WERI-Rb-1 (cell line): ENCODE data around the gene MEGF8.

ENCODE experiments used
- DNase-seq: peaks from one replicate; pipeline ENCODE4 v3.0.0-alpha.2; 2020
- H3K27ac ChIP-seq: fragments of 250-450 bp; sonication (Bioruptor Pico); 2 replicates; pipeline ENCODE4 v1.5.1; 2020; ENCODE audit warnings: mild to moderate bottlenecking, moderate library complexity
- H3K27me3 ChIP-seq: fragments of 250-450 bp; sonication (Bioruptor Pico); 2 replicates; pipeline ENCODE4 v1.5.1; 2021; ENCODE audit warnings: mild to moderate bottlenecking, low read depth, moderate library complexity; ENCODE audit not compliant: insufficient read depth, severe bottlenecking
- H3K36me3 ChIP-seq: fragments of 250-450 bp; sonication (Bioruptor Pico); 2 replicates; pipeline ENCODE4 v1.5.1; 2020; ENCODE audit warnings: mild to moderate bottlenecking, moderate library complexity
- H3K4me3 ChIP-seq: 2 replicates; pipeline ENCODE4 v1.5.1; 2011; ENCODE audit warnings: low read depth, mild to moderate bottlenecking, control low read depth, low read length
- H3K9me3 ChIP-seq: fragments of 250-450 bp; sonication (Bioruptor Pico); 2 replicates; pipeline ENCODE4 v1.5.1; 2021; ENCODE audit warnings: mild to moderate bottlenecking, moderate library complexity; ENCODE audit not compliant: severe bottlenecking
- TF ChIP-seq, protein P1 (sequence below): IDR thresholded peaks from 2 replicates; pipeline ENCODE4 v1.5.1; 2011; ENCODE audit warnings: low read depth, mild to moderate bottlenecking, control low read depth, inconsistent platforms, low read length

MEGF8 gene

DNA sequence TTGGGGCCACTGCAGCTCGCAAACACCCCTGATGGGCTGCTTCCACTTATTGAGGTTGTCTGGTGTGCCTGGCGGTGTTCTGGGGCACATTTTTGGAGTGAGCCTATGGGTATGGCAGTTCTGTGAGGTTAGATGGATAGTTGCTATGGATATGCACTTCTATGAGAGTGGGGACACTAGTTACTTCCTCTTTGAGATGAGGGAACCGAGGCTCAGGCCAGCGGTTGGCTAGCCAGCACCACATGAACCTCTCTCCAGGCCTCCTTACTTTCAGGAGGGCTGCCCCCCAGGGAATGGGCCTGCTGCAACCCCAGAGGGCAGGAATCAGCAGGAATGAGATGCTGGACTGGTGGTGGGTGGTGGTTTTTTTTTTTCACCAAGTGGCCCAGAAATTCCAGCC, 37.0 kb upstream of the MEGF8 start:
- TF ChIP-seq, protein P1, sequence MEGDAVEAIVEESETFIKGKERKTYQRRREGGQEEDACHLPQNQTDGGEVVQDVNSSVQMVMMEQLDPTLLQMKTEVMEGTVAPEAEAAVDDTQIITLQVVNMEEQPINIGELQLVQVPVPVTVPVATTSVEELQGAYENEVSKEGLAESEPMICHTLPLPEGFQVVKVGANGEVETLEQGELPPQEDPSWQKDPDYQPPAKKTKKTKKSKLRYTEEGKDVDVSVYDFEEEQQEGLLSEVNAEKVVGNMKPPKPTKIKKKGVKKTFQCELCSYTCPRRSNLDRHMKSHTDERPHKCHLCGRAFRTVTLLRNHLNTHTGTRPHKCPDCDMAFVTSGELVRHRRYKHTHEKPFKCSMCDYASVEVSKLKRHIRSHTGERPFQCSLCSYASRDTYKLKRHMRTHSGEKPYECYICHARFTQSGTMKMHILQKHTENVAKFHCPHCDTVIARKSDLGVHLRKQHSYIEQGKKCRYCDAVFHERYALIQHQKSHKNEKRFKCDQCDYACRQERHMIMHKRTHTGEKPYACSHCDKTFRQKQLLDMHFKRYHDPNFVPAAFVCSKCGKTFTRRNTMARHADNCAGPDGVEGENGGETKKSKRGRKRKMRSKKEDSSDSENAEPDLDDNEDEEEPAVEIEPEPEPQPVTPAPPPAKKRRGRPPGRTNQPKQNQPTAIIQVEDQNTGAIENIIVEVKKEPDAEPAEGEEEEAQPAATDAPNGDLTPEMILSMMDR: no peak
- Histone ChIP-seq H3K27me3 (no peaks in the 10 kb centered on the region), H3K27ac (no peak overlapping the region), H3K4me3 (no peak overlapping the region), H3K36me3 (peaks cover 69% of the 10 kb centered on the region), H3K9me3 (no peaks in the 10 kb centered on the region)
- DNase-seq: no peak

DNA sequence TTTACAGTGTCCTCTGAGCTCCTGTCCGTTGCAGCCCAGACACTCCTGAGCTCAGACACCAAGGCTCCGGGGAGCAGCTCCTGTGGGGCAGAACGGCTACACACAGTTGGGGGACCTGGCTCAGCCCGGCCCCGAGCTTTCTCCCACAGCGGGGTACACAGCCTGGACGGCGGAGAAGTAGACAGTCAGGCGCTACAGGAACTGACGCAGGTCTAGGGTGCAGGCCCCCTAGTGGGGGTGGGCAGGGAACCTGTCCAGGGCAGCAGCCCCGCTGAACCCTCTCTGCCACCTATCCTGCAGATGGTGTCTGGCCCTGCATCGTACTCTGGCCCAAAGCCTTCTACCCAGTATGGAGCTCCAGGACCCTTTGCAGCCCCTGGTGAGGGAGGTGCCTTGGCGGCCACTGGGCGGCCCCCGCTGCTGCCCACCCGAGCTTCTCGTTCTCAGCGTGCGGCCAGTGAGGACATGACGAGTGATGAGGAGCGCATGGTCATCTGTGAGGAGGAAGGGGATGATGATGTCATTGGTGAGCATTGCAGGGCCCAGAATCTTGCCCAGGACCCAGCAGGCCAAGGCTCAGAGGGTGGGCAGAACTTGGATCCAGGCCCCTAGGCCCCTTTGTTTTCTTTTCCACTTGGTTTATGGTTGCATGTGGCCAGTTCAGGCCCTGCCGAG, 36.4 kb upstream of the MEGF8 start:
- Histone ChIP-seq H3K9me3 (no peaks in the 10 kb centered on the region), H3K27me3 (no peaks in the 10 kb centered on the region), H3K4me3 (no peak overlapping the region), H3K27ac (no peak overlapping the region), H3K36me3 (peaks cover 75% of the 10 kb centered on the region)
- DNase-seq: no peak
- TF ChIP-seq, protein P1: 0 out of 2 replicates have a peak, but pooled peaks have one; percentile 12

DNA sequence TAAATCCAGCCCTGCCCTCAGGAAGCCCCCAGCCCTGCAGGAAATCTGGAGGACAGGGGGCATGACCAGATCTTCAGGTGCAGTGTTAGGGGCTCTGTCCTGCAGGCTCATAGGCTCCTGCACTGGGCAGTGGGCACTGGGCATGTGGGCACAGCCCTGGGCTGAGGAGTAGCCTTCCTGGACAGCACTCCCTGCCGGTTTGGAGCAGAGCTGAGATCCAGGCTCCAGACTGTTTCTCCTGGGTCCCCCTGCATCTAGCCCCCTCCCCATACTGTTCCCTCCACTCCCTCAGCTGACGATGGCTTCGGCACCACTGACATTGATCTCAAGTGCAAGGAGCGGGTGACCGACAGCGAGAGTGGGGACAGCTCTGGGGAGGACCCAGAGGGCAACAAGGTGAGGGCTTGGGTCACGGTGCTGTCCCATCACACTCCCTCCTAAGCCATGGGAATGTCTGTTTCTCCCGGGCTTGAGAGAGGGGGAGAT, 35.8 kb upstream of the MEGF8 start:
- Histone ChIP-seq H3K9me3 (no peaks in the 10 kb centered on the region), H3K36me3 (peaks cover 81% of the 10 kb centered on the region), H3K27ac (no peak overlapping the region), H3K27me3 (no peaks in the 10 kb centered on the region), H3K4me3 (no peak overlapping the region)
- TF ChIP-seq, protein P1: no peak
- DNase-seq: no peak

DNA sequence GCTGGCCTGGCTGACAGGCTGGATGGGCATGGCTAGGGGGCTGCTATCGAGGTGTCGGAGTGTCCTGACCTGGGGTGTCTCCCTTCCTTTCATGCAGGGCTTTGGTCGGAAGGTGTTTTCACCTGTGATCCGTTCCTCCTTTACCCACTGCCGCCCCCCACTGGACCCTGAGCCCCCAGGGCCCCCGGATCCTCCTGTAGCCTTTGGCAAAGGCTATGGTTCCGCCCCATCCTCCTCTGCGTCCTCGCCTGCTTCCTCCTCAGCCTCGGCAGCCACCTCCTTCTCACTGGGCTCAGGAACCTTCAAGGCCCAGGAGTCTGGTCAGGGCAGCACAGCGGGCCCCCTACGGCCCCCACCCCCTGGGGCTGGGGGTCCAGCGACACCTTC, 35.3 kb upstream of the MEGF8 start:
- TF ChIP-seq, protein P1: no peak
- H3K36me3 ChIP-seq: peaks cover 84% of the 10 kb centered on the region

DNA sequence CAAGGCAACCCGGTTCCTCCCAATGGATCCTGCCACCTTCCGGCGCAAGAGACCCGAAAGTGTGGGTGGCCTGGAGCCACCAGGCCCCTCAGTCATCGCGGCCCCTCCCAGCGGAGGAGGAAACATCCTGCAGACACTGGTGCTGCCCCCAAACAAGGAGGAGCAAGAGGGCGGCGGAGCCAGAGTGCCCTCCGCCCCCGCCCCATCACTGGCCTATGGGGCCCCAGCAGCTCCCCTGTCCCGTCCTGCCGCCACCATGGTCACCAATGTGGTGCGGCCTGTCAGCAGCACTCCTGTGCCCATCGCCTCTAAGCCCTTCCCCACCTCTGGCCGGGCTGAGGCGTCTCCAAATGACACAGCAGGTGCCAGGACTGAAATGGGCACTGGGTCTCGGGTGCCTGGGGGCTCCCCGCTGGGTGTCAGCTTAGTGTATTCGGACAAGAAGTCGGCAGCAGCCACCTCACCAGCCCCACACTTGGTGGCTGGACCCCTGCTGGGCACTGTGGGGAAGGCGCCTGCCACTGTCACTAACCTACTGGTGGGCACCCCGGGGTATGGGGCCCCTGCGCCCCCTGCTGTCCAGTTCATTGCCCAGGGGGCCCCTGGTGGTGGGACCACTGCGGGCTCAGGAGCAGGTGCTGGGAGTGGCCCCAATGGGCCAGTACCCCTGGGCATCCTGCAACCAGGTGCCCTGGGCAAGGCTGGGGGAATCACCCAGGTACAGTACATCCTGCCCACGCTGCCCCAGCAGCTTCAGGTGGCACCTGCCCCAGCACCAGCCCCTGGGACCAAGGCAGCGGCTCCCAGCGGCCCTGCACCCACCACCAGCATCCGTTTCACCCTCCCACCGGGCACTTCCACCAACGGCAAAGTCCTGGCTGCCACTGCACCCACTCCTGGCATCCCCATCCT, 34.7 kb upstream of the MEGF8 start:
- no peaks in the 10 kb centered on the region for H3K27me3 ChIP-seq
- no peak overlapping the region for H3K27ac ChIP-seq
- no peak overlapping the region for H3K4me3 ChIP-seq
- peaks cover 90% of the 10 kb centered on the region for H3K36me3 ChIP-seq
- TF ChIP-seq, protein P1: peak; percentile 58
- no peaks in the 10 kb centered on the region for H3K9me3 ChIP-seq
- peak; percentile 59 for DNase-seq

More for the DNA sequence above, 35.3 kb upstream of the MEGF8 start:
- DNase-seq: no peak
- H3K9me3 ChIP-seq: no peaks in the 10 kb centered on the region
- no peak overlapping the region for H3K4me3 ChIP-seq
- H3K27me3 ChIP-seq: no peaks in the 10 kb centered on the region
- H3K27ac ChIP-seq: no peak overlapping the region
